Esophagus squamous epithelium (tissue), 5 donors: Measurements from ENCODE around the gene CLDN6. TPM values are rescaled to one million over a fixed set of nuclear protein-coding genes. Genes with fewer than 3 reads are reported as not detected.

Source experiments
- DNase-seq: peaks from one replicate; lab custom pipeline; 2025; lab: John Stamatoyannopoulos, UW
- H3K27ac ChIP-seq, 4 donors: fragments of 200-600 bp; sonication (generic); one replicate each; pipeline ENCODE4 v1.5.1; 2016 to 2019; ENCODE audit warnings: mild to moderate bottlenecking in 1 of 4
- H3K27me3 ChIP-seq, 4 donors: fragments of 200-600 bp; sonication (generic); 1 replicate in 3 of 4; 2 replicates in 1 of 4; pipeline versions ENCODE4 v1.5.1 to v1.6.0; 2017 to 2021; ENCODE audit warnings: antibody characterized with exemption in 1 of 4
- H3K36me3 ChIP-seq, 3 donors: fragments of 200-600 bp; sonication (generic); one replicate each; pipeline ENCODE4 v1.5.1; 2016 to 2019
- H3K4me1 ChIP-seq, 3 donors: fragments of 200-600 bp; sonication (generic); one replicate each; pipeline ENCODE4 v1.5.1; 2017 to 2019
- H3K4me3 ChIP-seq, 4 donors: fragments of 200-600 bp; sonication (generic); 1 replicate in 3 of 4; 2 replicates in 1 of 4; pipeline ENCODE4 v1.5.1; 2016 to 2019; ENCODE audit warnings: mild to moderate bottlenecking in 2 of 4, moderate library complexity in 1 of 4
- H3K9me3 ChIP-seq, 3 donors: fragments of 200-600 bp; sonication (generic); one replicate each; pipeline ENCODE4 v1.5.1; 2016 to 2019
- POLR2A ChIP-seq, 4 donors: fragments of 450-650 bp; IDR thresholded peaks; one replicate each; pipeline ENCODE4 v1.6.1; 2017; ENCODE audit warnings: antibody characterized with exemption in 4 of 4, mild to moderate bottlenecking in 4 of 4, moderate library complexity in 3 of 4
- WGBS, 2 donors: methylation state at CpG; one replicate each; pipeline ENCODE4 v1.1.5; 2018; 5-methylcytosine and 5-hydroxymethylcytosine counted together
- intact Hi-C: fragments of 100-400 bp; cut with DNase I; formaldehyde crosslinking; loops from one replicate; pipeline ENCODE4 v1.15.0; 2022
- total RNA-seq, 4 donors: library from RNA; depleted of rRNA; stranded (reverse); fragments of >200 nt; gene quantifications; one replicate each; pipeline ENCODE4 v1.1.0, GENCODE V29; 2016
- TF ChIP-seq, protein P1 (sequence below), 6 experiments: fragments of 450-650 bp in 4 of 6; fragments of 200-600 bp in 2 of 6; sonication (generic) in 2 of 6; IDR thresholded peaks; one replicate each; pipeline ENCODE4 v1.5.1; 2016 to 2019; ENCODE audit warnings: antibody characterized with exemption in 6 of 6, mild to moderate bottlenecking in 4 of 6, moderate library complexity in 4 of 6
- donor health status: DM: yes; HTN: yes; CAD: no.

CLDN6 gene
- total RNA-seq, 4 donors from 2014 or later = not detected

DNA sequence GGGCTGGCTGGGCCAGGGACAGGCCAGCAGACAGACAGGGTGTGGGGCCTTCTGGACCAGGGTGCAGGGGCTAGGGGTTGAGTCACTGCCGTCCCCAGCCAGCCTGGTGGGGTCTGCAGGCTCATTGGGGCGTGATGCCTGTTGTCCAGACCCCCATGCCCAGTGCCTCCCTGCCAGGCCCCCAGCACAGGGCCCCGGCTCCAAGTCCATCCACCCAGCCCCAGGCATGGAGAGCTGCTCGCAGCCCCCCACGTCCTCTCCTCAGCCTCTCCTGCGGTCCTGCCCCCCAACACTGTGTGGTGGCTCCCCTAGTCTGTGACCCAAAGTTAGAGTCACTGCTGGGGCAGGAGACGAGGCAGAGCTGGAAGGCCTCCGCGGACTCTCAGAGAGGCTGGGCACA, 30.7 kb downstream of the CLDN6 start:
- peaks cover 0 to 49% (median 0%) of the 10 kb centered on the region in 4 donors for H3K27me3 ChIP-seq
- no peaks in the 10 kb centered on the region for H3K36me3 ChIP-seq
- H3K9me3 ChIP-seq = no peaks in the 10 kb centered on the region
- intact Hi-C loops = no loop called here
- H3K4me3 ChIP-seq = no peak overlapping the region
- TF ChIP-seq, protein P1, sequence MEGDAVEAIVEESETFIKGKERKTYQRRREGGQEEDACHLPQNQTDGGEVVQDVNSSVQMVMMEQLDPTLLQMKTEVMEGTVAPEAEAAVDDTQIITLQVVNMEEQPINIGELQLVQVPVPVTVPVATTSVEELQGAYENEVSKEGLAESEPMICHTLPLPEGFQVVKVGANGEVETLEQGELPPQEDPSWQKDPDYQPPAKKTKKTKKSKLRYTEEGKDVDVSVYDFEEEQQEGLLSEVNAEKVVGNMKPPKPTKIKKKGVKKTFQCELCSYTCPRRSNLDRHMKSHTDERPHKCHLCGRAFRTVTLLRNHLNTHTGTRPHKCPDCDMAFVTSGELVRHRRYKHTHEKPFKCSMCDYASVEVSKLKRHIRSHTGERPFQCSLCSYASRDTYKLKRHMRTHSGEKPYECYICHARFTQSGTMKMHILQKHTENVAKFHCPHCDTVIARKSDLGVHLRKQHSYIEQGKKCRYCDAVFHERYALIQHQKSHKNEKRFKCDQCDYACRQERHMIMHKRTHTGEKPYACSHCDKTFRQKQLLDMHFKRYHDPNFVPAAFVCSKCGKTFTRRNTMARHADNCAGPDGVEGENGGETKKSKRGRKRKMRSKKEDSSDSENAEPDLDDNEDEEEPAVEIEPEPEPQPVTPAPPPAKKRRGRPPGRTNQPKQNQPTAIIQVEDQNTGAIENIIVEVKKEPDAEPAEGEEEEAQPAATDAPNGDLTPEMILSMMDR (IDR thresholded peaks at IDR 0.05) = no peak
- TF ChIP-seq POLR2A (IDR thresholded peaks at IDR 0.05) = no peak
- peaks cover 10 to 57% (median 21%) of the 10 kb centered on the region in 3 donors for H3K4me1 ChIP-seq
- 100% methylated on average over 1 of the region's 9 CpGs; no CpG with 5 or more reads in 1 of the 2 donors for WGBS, 2 donors
- DNase-seq = no peak
- no peak overlapping the region for H3K27ac ChIP-seq

DNA sequence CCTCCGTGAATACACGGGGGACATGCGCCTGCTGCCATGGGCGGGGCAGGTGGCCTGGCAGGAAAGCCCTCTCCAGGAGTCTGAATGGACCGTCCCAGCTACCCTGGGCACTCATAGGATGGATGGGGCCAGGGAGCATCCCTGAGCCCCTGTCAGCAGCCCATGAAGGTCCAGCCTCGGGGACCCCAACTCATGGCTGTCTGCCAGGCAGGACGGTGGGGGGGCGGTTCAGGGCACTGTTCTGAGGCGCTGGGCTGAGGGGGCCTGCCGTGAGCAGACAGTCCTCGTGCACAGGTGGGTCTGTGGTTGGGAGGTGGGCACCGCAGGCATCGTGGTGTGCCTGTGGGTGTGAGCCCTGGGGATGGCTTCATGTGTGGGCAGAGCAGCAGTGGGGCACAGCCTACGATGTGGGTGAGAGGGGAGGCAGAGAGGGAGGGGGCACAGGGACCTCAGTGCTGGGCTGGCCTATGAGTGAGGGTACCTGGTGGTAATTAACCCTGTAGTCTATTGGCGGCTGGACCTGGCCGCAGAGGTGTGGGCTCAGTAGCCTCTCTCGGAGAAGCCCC, 31.3 kb downstream of the CLDN6 start:
- no peak overlapping the region for H3K27ac ChIP-seq
- DNase-seq = no peak
- H3K9me3 ChIP-seq = no peaks in the 10 kb centered on the region
- no peaks in the 10 kb centered on the region for H3K36me3 ChIP-seq
- H3K27me3 ChIP-seq = peaks cover 0 to 49% (median 0%) of the 10 kb centered on the region in 4 donors
- intact Hi-C loops = no loop called here
- 61 to 90% methylated on average over 2 to 6 of the region's 17 CpGs for WGBS, 2 donors
- TF ChIP-seq, protein P1 (IDR thresholded peaks at IDR 0.05) = no peak
- no peak for TF ChIP-seq POLR2A (IDR thresholded peaks at IDR 0.05)
- peaks cover 6 to 52% (median 18%) of the 10 kb centered on the region in 3 donors for H3K4me1 ChIP-seq
- no peak overlapping the region for H3K4me3 ChIP-seq

DNA sequence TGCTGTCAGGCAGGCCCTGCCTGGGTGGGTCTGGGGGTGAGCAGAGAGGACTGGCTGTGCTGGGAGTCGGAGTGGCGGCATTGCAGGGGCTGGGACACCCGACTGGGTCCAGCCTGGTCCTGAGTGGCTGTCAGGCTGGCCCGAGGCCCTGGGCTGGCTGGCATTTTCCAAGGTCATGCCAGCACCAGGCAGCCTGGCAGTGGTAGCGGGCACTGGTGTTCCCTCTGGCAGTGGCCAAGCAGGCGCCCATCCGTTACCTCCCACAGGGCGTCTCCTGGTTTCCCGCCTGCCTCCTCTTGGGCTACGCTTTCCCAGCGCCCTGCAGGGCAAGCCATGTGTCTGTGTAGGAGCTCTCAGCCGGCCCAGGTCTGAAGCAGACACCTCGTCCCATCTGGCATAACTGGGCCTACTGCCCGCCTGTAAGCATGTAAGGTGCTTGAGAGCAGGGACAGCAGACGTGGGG, 32.1 kb downstream of the CLDN6 start:
- H3K4me1 ChIP-seq = peaks cover 6 to 49% (median 21%) of the 10 kb centered on the region in 3 donors
- peaks cover 0 to 45% (median 0%) of the 10 kb centered on the region in 4 donors for H3K27me3 ChIP-seq
- WGBS, 2 donors = 60 to 75% methylated on average over 2 to 7 of the region's 15 CpGs
- intact Hi-C loops = no loop called here
- TF ChIP-seq POLR2A (IDR thresholded peaks at IDR 0.05) = no peak
- TF ChIP-seq, protein P1 (IDR thresholded peaks at IDR 0.05) = no peak
- H3K9me3 ChIP-seq = no peaks in the 10 kb centered on the region
- no peaks in the 10 kb centered on the region for H3K36me3 ChIP-seq
- H3K27ac ChIP-seq = peak overlapping the region in 1 of 4 donors; percentile 52
- H3K4me3 ChIP-seq = no peak overlapping the region
- DNase-seq = no peak

DNA sequence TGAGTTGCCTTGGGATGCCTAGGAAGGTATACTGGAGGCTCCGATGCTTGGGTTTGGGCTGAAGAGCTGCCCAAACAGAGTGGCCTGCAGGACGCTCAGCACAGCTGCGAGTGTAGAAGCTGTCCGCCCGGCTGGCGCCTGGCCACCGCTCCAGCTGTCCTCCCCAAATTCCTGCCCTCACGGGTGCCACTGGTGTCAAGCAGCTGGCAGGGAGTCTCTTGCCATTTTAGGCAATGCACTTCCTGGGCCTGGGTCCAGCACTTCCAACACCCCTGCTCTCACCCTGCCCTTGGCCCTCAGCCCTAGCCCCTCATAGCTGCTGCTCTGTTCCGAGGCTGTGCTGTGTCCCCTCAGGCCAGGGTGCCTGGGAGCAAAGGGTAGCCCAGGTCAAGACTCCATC, 32.5 kb downstream of the CLDN6 start:
- no peak for TF ChIP-seq POLR2A (IDR thresholded peaks at IDR 0.05)
- TF ChIP-seq, protein P1 (IDR thresholded peaks at IDR 0.05) = no peak
- Histone ChIP-seq H3K4me1 (peaks cover 6 to 49% (median 24%) of the 10 kb centered on the region in 3 donors), H3K27me3 (peaks cover 0 to 41% (median 0%) of the 10 kb centered on the region in 4 donors), H3K36me3 (no peaks in the 10 kb centered on the region), H3K27ac (peak overlapping the region in 1 of 4 donors; percentile 52), H3K4me3 (no peak overlapping the region), H3K9me3 (no peaks in the 10 kb centered on the region)
- 52 to 57% methylated on average over 3 to 8 of the region's 9 CpGs for WGBS, 2 donors
- DNase-seq = no peak
- intact Hi-C loops = no loop called here

DNA sequence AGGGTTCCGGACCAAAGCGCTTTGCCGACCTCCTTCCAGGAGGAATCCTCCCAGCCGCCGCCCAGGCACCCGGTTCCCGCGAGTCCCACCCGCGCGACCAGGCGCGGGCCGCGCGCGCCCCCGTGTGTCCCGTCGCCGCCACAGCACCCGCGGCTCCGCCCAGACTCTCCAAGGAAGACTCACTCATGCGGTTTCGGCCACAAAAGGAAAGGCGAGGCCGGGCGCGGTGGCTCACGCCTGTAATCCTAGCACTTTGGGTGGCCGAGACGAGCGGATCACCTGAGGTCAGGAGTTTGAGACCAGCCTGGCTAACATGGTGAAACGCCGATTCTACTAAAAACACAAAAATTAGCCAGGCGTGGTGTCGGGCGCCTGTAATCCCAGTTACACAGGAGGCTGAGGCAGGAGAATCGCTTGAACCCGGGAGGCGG, 34.3 kb downstream of the CLDN6 start:
- Histone ChIP-seq H3K4me1 (peaks cover 15 to 64% (median 34%) of the 10 kb centered on the region in 3 donors), H3K4me3 (peak overlapping the region in 3 of 4 donors; percentile 8 to 47 (median 29)), H3K9me3 (no peaks in the 10 kb centered on the region), H3K27me3 (peaks cover 0 to 36% (median 0%) of the 10 kb centered on the region in 4 donors), H3K27ac (peak overlapping the region in 2 of 4 donors; percentile 2 to 48), H3K36me3 (no peaks in the 10 kb centered on the region)
- intact Hi-C loops = no loop called here
- TF ChIP-seq, protein P1 (IDR thresholded peaks at IDR 0.05) = peak; percentile 91 to 98 (median 94)
- TF ChIP-seq POLR2A (IDR thresholded peaks at IDR 0.05) = no peak
- DNase-seq = no peak
- WGBS, 2 donors = 8 to 31% methylated on average over 7 to 18 of the region's 42 CpGs
